GM19324 (cell line): ENCODE data around the gene MRPL55.
A peak's percentile ranks its signal among the peaks of the same experiment; 100 is the strongest.

Experiments
- ATAC-seq: cut with Tn5 transposase; IDR thresholded peaks from one replicate; pipeline ENCODE4 v1.9.1; 2021; ENCODE audit warnings: mild to moderate bottlenecking, moderate library complexity; ENCODE audit not compliant: unreplicated experiment, low FRiP score

Gene MRPL55

GRCh38 chr1:228088586-228089498 is 20.3 kb downstream of the MRPL55 start:
- no peak for ATAC-seq

GRCh38 chr1:228087771-228088251 is 21.3 kb downstream of the MRPL55 start:
- no peak for ATAC-seq

GRCh38 chr1:228085287-228085951 is 23.7 kb downstream of the MRPL55 start:
- ATAC-seq: no peak

- no peak for ATAC-seq
Measured at GRCh38 chr1:228084797-228085196, 24.3 kb downstream of the MRPL55 start.

GRCh38 chr1:228084325-228084724 is 24.8 kb downstream of the MRPL55 start:
- no peak for ATAC-seq

- no peak for ATAC-seq
Measured at GRCh38 chr1:228083871-228084278, 25.2 kb downstream of the MRPL55 start.

- ATAC-seq: peak; percentile 6
Measured at GRCh38 chr1:228082918-228083870, 25.9 kb downstream of the MRPL55 start.

- ATAC-seq: peak; percentile 87
Measured at GRCh38 chr1:228082214-228082917, 26.7 kb downstream of the MRPL55 start, which contains the start of gene ARF1. ARF1 (plus strand) TSS chr1:228082708; CDS start chr1:228097115, 14,407 bp downstream.

GRCh38 chr1:228081578-228082213 is 27.4 kb downstream of the MRPL55 start:
- peak; percentile 22 for ATAC-seq

GRCh38 chr1:228081144-228081543 is 28.0 kb downstream of the MRPL55 start:
- ATAC-seq: no peak

GRCh38 chr1:228079601-228080263 is 29.4 kb downstream of the MRPL55 start:
- no peak for ATAC-seq

- ATAC-seq: no peak
Measured at GRCh38 chr1:228079013-228079412, 30.1 kb downstream of the MRPL55 start.

GRCh38 chr1:228077565-228078330 is 31.4 kb downstream of the MRPL55 start:
- ATAC-seq: no peak

GRCh38 chr1:228076796-228077430 is 32.2 kb downstream of the MRPL55 start:
- ATAC-seq: no peak

GRCh38 chr1:228075801-228076271 is 33.3 kb downstream of the MRPL55 start:
- no peak for ATAC-seq

GRCh38 chr1:228074954-228075730 is 34.0 kb downstream of the MRPL55 start:
- no peak for ATAC-seq
